GM12872 (cell line): ENCODE measurements around the gene TTC24.

ENCODE experiments used
- TF ChIP-seq, protein P1 (sequence below): IDR thresholded peaks from 3 replicates; pipeline ENCODE4 v1.5.1; 2011; ENCODE audit warnings: low read depth, mild to moderate bottlenecking, low read length, moderate library complexity; ENCODE audit not compliant: insufficient read depth

Gene TTC24

DNA sequence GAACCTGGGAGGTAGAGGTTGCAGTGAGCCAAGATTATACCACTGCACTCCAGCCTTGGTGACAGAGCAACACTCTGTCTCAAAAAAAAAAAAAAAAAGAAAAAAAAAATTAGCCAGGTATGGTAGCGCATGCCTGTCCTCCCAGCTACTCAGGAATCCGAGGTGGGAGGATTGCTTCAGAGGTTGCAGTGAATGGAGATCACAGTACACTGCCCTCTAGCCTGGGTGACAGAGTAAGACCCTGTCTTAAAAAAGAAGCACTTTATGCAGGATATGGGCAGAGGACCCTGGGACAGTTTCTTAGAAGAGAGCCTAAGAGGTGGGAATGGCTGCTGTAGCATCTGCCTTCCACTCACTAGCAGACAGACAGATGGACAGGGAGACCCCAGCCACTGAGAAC lies 30.1 kb upstream of the TTC24 start:
- TF ChIP-seq, protein P1, sequence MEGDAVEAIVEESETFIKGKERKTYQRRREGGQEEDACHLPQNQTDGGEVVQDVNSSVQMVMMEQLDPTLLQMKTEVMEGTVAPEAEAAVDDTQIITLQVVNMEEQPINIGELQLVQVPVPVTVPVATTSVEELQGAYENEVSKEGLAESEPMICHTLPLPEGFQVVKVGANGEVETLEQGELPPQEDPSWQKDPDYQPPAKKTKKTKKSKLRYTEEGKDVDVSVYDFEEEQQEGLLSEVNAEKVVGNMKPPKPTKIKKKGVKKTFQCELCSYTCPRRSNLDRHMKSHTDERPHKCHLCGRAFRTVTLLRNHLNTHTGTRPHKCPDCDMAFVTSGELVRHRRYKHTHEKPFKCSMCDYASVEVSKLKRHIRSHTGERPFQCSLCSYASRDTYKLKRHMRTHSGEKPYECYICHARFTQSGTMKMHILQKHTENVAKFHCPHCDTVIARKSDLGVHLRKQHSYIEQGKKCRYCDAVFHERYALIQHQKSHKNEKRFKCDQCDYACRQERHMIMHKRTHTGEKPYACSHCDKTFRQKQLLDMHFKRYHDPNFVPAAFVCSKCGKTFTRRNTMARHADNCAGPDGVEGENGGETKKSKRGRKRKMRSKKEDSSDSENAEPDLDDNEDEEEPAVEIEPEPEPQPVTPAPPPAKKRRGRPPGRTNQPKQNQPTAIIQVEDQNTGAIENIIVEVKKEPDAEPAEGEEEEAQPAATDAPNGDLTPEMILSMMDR = no peak

DNA sequence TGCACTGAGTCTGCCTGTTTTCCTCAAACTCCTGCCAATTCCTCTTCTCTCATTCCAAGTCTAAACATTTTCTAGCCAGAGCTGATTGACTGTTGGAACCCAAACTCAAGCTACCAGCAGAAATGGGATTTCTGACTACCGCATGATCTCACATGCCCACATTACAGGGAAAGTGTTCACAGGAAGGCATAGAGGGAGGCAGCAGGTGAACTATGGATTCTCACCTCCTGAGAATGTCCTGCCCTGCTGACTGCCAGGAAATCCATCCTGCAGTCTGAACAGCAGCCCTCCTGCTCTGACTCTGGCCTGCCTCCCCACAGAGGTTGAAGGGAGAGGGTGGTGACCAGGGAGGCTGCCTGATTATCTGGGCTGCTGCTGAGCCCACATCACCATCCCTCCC lies 29.7 kb upstream of the TTC24 start:
- TF ChIP-seq, protein P1 = no peak

DNA sequence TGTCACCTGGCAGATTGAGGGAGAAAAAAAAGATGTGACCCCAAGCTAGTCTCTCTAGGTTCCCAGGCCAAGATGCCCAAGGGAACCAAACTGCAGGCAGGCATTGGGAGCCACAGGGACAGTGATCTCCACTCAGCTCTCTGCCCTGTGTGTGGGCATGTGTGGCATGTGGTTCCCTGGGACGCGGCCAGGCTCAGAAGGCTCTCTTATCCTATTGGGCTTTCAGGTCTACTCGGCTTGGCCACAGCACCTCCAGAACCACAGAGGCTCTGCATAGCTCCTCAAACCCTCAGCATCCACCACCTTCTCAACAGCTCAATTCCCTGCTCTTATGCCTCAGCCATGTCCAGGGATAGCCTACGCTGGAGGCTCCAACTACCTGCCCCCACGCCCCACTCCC lies 29.2 kb upstream of the TTC24 start:
- TF ChIP-seq, protein P1 = no peak

DNA sequence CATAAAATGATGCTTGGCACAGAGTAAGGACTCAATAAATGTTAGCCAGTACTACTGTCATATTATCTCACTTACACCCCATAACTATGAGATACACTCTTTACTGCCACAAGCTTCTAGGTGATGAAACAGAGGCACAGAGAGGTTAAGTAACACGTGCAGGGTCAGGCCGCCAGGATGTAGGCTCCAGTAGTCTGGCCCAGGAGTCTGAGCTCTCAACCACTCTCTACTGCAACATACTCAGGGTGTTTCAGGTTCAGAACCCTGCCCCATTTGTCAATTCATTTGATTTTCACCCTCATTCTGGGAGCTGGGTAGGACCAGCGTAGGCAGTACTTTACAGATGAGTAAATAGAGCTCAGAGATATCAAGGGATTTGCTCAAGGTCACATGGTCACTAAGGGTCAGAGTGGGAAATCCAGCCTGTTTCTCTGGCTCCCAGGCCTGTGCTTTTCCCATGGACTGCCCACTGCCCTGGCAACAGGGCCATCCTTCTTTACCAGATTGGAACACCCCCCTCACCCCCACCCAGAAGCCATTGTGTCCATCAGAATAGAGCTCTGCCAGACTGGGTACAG lies 28.4 kb upstream of the TTC24 start:
- TF ChIP-seq, protein P1 = no peak

DNA sequence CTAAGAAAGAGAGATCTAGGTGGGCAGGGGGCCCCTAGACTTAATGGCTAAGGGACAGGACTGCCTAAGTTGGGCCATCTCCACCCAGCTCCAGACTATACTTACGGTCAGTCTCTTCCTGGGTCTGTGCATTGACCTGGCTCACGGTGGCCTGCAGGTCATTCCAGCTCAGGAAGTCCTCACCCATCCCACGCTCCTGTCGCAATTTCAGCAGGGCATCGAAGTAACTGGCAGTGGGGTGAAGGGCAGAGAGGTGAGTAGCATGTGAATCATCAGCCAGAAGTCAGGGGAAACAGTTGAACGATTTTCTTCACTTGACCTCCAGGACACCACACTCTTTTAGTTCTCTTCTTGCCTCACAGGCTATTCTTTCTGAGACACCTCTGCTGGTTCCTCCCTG lies 27.7 kb upstream of the TTC24 start:
- TF ChIP-seq, protein P1 = no peak

DNA sequence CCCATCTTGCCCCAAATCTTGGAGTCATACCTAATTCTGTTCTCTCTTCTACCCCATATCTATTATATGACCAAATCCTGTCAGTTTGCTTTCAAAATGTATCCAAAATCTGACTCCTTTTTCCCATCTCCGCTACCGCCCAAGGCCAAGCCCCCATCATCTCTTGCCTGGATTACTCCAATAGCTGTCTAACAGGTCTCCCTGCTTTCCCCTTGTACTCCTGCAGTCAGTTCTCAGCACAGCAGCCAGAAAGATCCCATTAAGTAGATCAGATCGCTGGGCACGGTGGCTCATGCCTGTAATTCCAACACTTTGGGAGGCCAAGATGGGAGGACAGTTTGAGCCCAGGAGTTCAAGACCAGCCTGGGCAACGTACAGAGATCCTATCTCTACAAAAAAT lies 27.0 kb upstream of the TTC24 start:
- TF ChIP-seq, protein P1 = no peak

DNA sequence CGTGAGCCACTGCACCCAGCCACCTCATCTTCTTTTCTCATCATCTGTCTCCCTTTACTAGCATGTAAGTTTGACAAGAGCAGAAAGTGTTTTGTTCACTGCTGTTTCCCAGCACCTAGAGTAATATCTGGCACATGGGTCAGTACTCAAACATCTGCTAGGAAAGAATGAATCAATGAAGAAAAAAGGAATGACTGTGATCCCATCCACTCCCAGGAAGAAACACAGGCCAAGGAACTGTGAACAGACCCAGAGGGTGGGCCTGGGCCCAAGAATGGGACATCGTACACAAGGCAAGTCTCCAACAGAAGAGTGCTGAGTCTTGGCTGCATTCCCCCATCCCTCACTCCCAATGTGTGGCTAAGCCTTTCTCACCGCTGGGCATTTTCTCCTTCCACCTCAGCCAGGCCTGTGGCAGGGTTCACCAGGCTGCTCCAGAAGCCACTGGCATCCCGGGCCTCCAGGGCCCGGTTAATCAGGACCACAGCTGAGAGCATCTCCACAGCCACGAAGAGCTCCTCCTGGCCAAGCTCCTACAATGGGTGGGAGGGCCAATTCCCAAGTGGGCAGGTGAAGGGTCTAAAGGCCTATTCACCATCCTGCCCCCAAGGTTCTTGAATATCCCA lies 25.6 kb upstream of the TTC24 start:
- TF ChIP-seq, protein P1 = no peak
